Adrenal gland (tissue), 5 donors: ENCODE results near the gene PRDM11.

ENCODE experiments used
- CTCF ChIP-seq, 6 experiments: fragments of 450-650 bp in 4 of 6; fragments of 200-600 bp in 2 of 6; sonication (generic) in 1 of 6; IDR thresholded peaks; 1 replicate in 5 of 6; 2 replicates in 1 of 6; pipeline versions ENCODE4 v1.5.1 to v1.8.0; 2016 to 2021; ENCODE audit warnings: antibody characterized with exemption in 6 of 6, mild to moderate bottlenecking in 2 of 6, moderate library complexity in 1 of 6
- POLR2A ChIP-seq, 2 donors: fragments of 450-650 bp; IDR thresholded peaks; one replicate each; pipeline ENCODE4 v1.6.1; 2017; ENCODE audit warnings: antibody characterized with exemption in 2 of 2, mild to moderate bottlenecking in 2 of 2, moderate library complexity in 1 of 2
- donor health status: DM: no; HTN: no; CAD: no.

GRCh38 chr11:45213717-45214116 is 67.3 kb downstream of the PRDM11 start:
- TF ChIP-seq CTCF (IDR thresholded peaks at IDR 0.05) (no peak), POLR2A (IDR thresholded peaks at IDR 0.05) (no peak)
